Endothelial cell of umbilical vein (primary cell): ENCODE results near the gene BRAT1. TPM values are rescaled to one million over a fixed set of nuclear protein-coding genes. Genes with fewer than 3 reads are reported as not detected.

Experiments used
- BruUV-seq: library from RNA; stranded (reverse); fragments of 400-500 nt; replicated peaks from 2 replicates; lab custom pipeline; 2021; lab: Mats Ljungman, UMichigan
- CTCF ChIA-PET: fragments of 300-600, 350-600 bp; sonication (Branson Sonifier 250); formaldehyde crosslinking; loops from one replicate; lab custom pipeline; 2021; ENCODE audit warnings: antibody characterized with exemption, inconsistent platforms; lab: Charles Lee
- POLR2A ChIA-PET: fragments of 300-600, 350-600 bp; sonication (Branson Sonifier 250); formaldehyde crosslinking; loops from one replicate; lab custom pipeline; 2021; ENCODE audit warnings: antibody characterized with exemption, inconsistent platforms; lab: Charles Lee
- DNase-seq: peaks from one replicate; pipeline ENCODE4 v3.0.0-alpha.2; 2011; ENCODE audit warnings: low read depth, low spot score
- FAIRE-seq: peaks from 2 replicates; lab custom pipeline; 2011; peaks lifted over from hg19 to GRCh38; lab: Jason Lieb, UNC
- H2AFZ ChIP-seq: 2 replicates; pipeline ENCODE4 v1.6.0; 2012; ENCODE audit warnings: low read depth, low read length, control low read depth, inconsistent platforms
- H3K27ac ChIP-seq: 2 replicates; pipeline ENCODE4 v1.5.1; 2011; ENCODE audit warnings: low read depth, mild to moderate bottlenecking, control low read depth, low read length, moderate library complexity; ENCODE audit not compliant: insufficient read depth
- H3K27me3 ChIP-seq, 2 experiments: 2 replicates each; pipeline versions ENCODE4 v1.6.0 to v1.6.1; 2011; ENCODE audit warnings: low read length in 2 of 2, mixed read lengths in 1 of 2; ENCODE audit not compliant: control insufficient read depth in 2 of 2, insufficient read depth in 2 of 2
- H3K36me3 ChIP-seq, 2 experiments: 2 replicates in 1 of 2; 3 replicates in 1 of 2; pipeline ENCODE4 v1.5.1; 2011; ENCODE audit warnings: low read length in 2 of 2, mild to moderate bottlenecking in 1 of 2, moderate library complexity in 1 of 2; ENCODE audit not compliant: control insufficient read depth in 2 of 2, insufficient read depth in 2 of 2; ENCODE audit errors: extremely low read depth in 1 of 2
- H3K4me1 ChIP-seq: 3 replicates; pipeline ENCODE4 v1.5.1; 2011; ENCODE audit warnings: mild to moderate bottlenecking, low read length; ENCODE audit not compliant: control insufficient read depth, insufficient read depth; ENCODE audit errors: extremely low read depth
- H3K4me2 ChIP-seq: 2 replicates; pipeline ENCODE4 v1.6.1; 2011; ENCODE audit warnings: low read length, control low read depth, mixed read lengths; ENCODE audit not compliant: insufficient read depth
- H3K4me3 ChIP-seq, 3 experiments: fragments of 200-600 bp in 1 of 3; sonication (generic), shearing (Covaris generic) in 1 of 3; replicated peaks in 1 of 3; 2 replicates each; pipeline ENCODE4 v1.5.1; 2011 to 2016; ENCODE audit warnings: control low read depth in 3 of 3, low read length in 3 of 3, mild to moderate bottlenecking in 2 of 3, inconsistent platforms in 1 of 3, low read depth in 1 of 3, moderate library complexity in 1 of 3; ENCODE audit not compliant: insufficient read depth in 1 of 3
- H3K79me2 ChIP-seq: 2 replicates; pipeline ENCODE4 v1.6.0; 2012; ENCODE audit warnings: low read length, inconsistent platforms; ENCODE audit not compliant: control insufficient read depth, insufficient read depth
- H3K9ac ChIP-seq: replicated peaks from 2 replicates; pipeline ENCODE3; 2011; ENCODE audit warnings: low read length, control low read depth; ENCODE audit not compliant: insufficient read depth; ENCODE audit errors: extremely low read depth
- H3K9me1 ChIP-seq: replicated peaks from 3 replicates; pipeline ENCODE4 v1.6.0; 2011; ENCODE audit warnings: mild to moderate bottlenecking, low read length; ENCODE audit not compliant: control insufficient read depth, insufficient read depth; ENCODE audit errors: extremely low read depth
- H3K9me3 ChIP-seq: replicated peaks from 2 replicates; pipeline ENCODE4 v1.5.1; 2012; ENCODE audit warnings: low read length, inconsistent platforms; ENCODE audit not compliant: control insufficient read depth, insufficient read depth
- H4K20me1 ChIP-seq: replicated peaks from 2 replicates; pipeline ENCODE3; 2011; ENCODE audit warnings: mild to moderate bottlenecking, low read length; ENCODE audit not compliant: control insufficient read depth, insufficient read depth; ENCODE audit errors: extremely low read depth
- CTCF ChIP-seq, 2 donors: IDR thresholded peaks; 1 replicate in 1 of 2; 2 replicates in 1 of 2; pipeline ENCODE4 v1.5.1; 2011; ENCODE audit warnings: low read length in 2 of 2, mild to moderate bottlenecking in 2 of 2, moderate library complexity in 2 of 2, control low read depth in 1 of 2, inconsistent platforms in 1 of 2, low read depth in 1 of 2; ENCODE audit not compliant: insufficient read depth in 1 of 2; ENCODE audit errors: extremely low read depth in 1 of 2
- EZH2 ChIP-seq: IDR thresholded peaks from 2 replicates; pipeline ENCODE4 v1.6.1; 2012; ENCODE audit warnings: borderline replicate concordance, low read depth, mild to moderate bottlenecking, moderate library complexity, low read length, inconsistent platforms; ENCODE audit not compliant: severe bottlenecking
- FOS ChIP-seq: IDR thresholded peaks from 2 replicates; pipeline ENCODE4 v1.6.1; 2011; ENCODE audit warnings: mild to moderate bottlenecking, low read length, moderate library complexity, borderline replicate concordance; ENCODE audit not compliant: insufficient read depth
- GATA2 ChIP-seq: IDR thresholded peaks from 2 replicates; pipeline ENCODE4 v1.7.0; 2011; ENCODE audit warnings: low read depth, mild to moderate bottlenecking, moderate library complexity, mixed read lengths, low read length; ENCODE audit not compliant: insufficient read length, insufficient read depth
- JUN ChIP-seq: IDR thresholded peaks from 2 replicates; pipeline ENCODE4 v1.6.1; 2011; ENCODE audit warnings: borderline replicate concordance, low read depth; ENCODE audit not compliant: insufficient read length, insufficient read depth
- MAX ChIP-seq: IDR thresholded peaks from 2 replicates; pipeline ENCODE4 v1.6.1; 2011; ENCODE audit not compliant: insufficient read depth, insufficient read length
- MYC ChIP-seq: IDR thresholded peaks from one replicate; pipeline ENCODE4 v1.6.1; 2011; ENCODE audit warnings: mild to moderate bottlenecking, low read depth, low read length
- POLR2A ChIP-seq: IDR thresholded peaks from 2 replicates; pipeline ENCODE4 v1.6.1; 2012; ENCODE audit warnings: low read depth, mild to moderate bottlenecking, control low read depth, low read length
- POLR2AphosphoS5 ChIP-seq: IDR thresholded peaks from 2 replicates; pipeline ENCODE4 v1.6.1; 2012; ENCODE audit warnings: low read depth, mild to moderate bottlenecking, control low read depth, low read length, moderate library complexity; ENCODE audit not compliant: insufficient read depth
- dilution Hi-C: fragments of 300-500 bp; cut with MboI; formaldehyde crosslinking; loops from one replicate; pipeline ENCODE4 v1.15.0; 2019; ENCODE audit warnings: low sequenced_read_pairs; ENCODE audit not compliant: extremely low pct_ligation_motif_present
- intact Hi-C: fragments of 100-400 bp; cut with micrococcal nuclease; formaldehyde crosslinking; loops from one replicate; pipeline ENCODE4 v1.10.0; 2022
- polyA plus RNA-seq, 4 experiments: library from polyadenylated mRNA; depleted of rRNA in 3 of 4; stranded (reverse) in 3 of 4; unstranded in 1 of 4; fragments of >200 nt; gene quantifications; 2 replicates each; pipeline versions ENCODE4 v1.2.1 to v1.2.3, GENCODE V29; 2011 to 2012; ENCODE audit warnings: missing spikeins in 1 of 4
- total RNA-seq: library from RNA; stranded (reverse); gene quantifications from 2 replicates; pipeline ENCODE4 v1.2.3, GENCODE V29; 2021

BRAT1 gene
- total and polyA plus RNA-seq, 2 donors (not counting 3 experiments of a cell fraction or from before 2014, with no cell fraction given), result 31.1 to 31.6 TPM

- no peaks in the 10 kb centered on the region for H4K20me1 ChIP-seq
- POLR2A ChIA-PET, result no interaction called here
- CTCF ChIA-PET, result interaction anchor here (1.0 kb wide), 1 partner anchor 39 kb away, joined by 3 read pairs; no protein-coding TSS in a partner anchor
- dilution Hi-C loops, result no loop called here
- H3K27ac ChIP-seq, result no peak overlapping the region
- TF ChIP-seq JUN (no peak), CTCF (IDR thresholded peaks at IDR 0.05; ENCODE audit: extremely low read depth in 1 of 2, insufficient read depth in 1 of 2, low read depth in 1 of 2, low read length in 2 of 2) (no peak), POLR2AphosphoS5 (no peak), GATA2 (no peak), FOS (no peak), POLR2A (no peak), MYC (no peak), EZH2 (no peak), MAX (no peak)
- H3K79me2 ChIP-seq, result no peaks in the 10 kb centered on the region
- no peak overlapping the region for H3K4me2 ChIP-seq
- no peak overlapping the region for H3K4me3 ChIP-seq
- H3K27me3 ChIP-seq, result no peaks in the 10 kb centered on the region
- DNase-seq (no peak), FAIRE-seq (no peak)
- no TSS peak for BruUV-seq
- no peak overlapping the region for H2AFZ ChIP-seq
- H3K9me3 ChIP-seq, result no peaks in the 10 kb centered on the region
- intact Hi-C loops, result no loop called here
- H3K36me3 ChIP-seq, result no peaks in the 10 kb centered on the region
- no peak overlapping the region for H3K9ac ChIP-seq
- H3K4me1 ChIP-seq, result no peaks in the 10 kb centered on the region
- H3K9me1 ChIP-seq, result no peaks in the 10 kb centered on the region
These were observed 65.1 kb downstream of the BRAT1 start for GRCh38 chr7:2490181-2490651.
